Stimulated activated CD4-positive, alpha-beta T cell treated with anti-CD3 and anti-CD28 coated beads, TNF-alpha, amount 100 ng/mL, for 24 hours (primary cell): ENCODE data around the gene TMEM126B.
"Not testable (repeated sequence)": the region's sequence is repeated elsewhere in the genome, so short reads cannot be mapped to it uniquely, and the experiment has no call there.

Source experiments
- DNase-seq, 3 experiments: peaks; one replicate each; pipeline ENCODE4 v3.0.0-alpha.2; 2020; ENCODE audit warnings: low read depth in 3 of 3

The TMEM126B gene

GRCh38 chr11:85627998-85628770 lies at the start of gene TMEM126B:
Gene TMEM126B, plus strand, starts transcription at chr11:85628593. Its CDS starts 15 bp downstream, at chr11:85628608.
- DNase-seq = peak; percentile 92 to 97 (median 93)

- no peak for DNase-seq
Observed at GRCh38 chr11:85582111-85582510, 46.3 kb upstream of the TMEM126B start.

GRCh38 chr11:85589373-85589772 lies 39.0 kb upstream of the TMEM126B start:
- no peak for DNase-seq

- DNase-seq = no peak
Observed at GRCh38 chr11:85590848-85591483, 37.4 kb upstream of the TMEM126B start.

- no peak for DNase-seq
Observed at GRCh38 chr11:85595285-85595884, 33.0 kb upstream of the TMEM126B start.

GRCh38 chr11:85596886-85597285 lies 31.5 kb upstream of the TMEM126B start:
- no peak for DNase-seq

GRCh38 chr11:85599083-85599482 lies 29.3 kb upstream of the TMEM126B start:
- no peak for DNase-seq

- no peak for DNase-seq
Observed at GRCh38 chr11:85602526-85603213, 25.7 kb upstream of the TMEM126B start.

GRCh38 chr11:85603220-85603619 lies 25.2 kb upstream of the TMEM126B start:
- no peak for DNase-seq

GRCh38 chr11:85606237-85606636 lies 22.2 kb upstream of the TMEM126B start:
- DNase-seq = not testable (repeated sequence)

- DNase-seq = not testable (repeated sequence)
Observed at GRCh38 chr11:85608621-85609020, 19.8 kb upstream of the TMEM126B start.

- not testable (repeated sequence) for DNase-seq
Observed at GRCh38 chr11:85609286-85609685, 19.1 kb upstream of the TMEM126B start.

- DNase-seq = not testable (repeated sequence)
Observed at GRCh38 chr11:85611643-85612042, 16.8 kb upstream of the TMEM126B start.

GRCh38 chr11:85619499-85619898 lies 8.9 kb upstream of the TMEM126B start:
- no peak for DNase-seq

- no peak for DNase-seq
Observed at GRCh38 chr11:85620256-85620655, 8.1 kb upstream of the TMEM126B start.

- no peak for DNase-seq
Observed at GRCh38 chr11:85626496-85626895, 1.9 kb upstream of the TMEM126B start.

- no peak for DNase-seq
Observed at GRCh38 chr11:85627332-85627997, 928 bp upstream of the TMEM126B start, which contains the start of gene DLG2. Gene DLG2, minus strand, starts transcription at chr11:85627344.

GRCh38 chr11:85628771-85629341 lies 463 bp downstream of the TMEM126B start:
- no peak for DNase-seq

GRCh38 chr11:85634747-85635146 lies 6.4 kb downstream of the TMEM126B start:
- DNase-seq = no peak

GRCh38 chr11:85643191-85643614 lies 14.8 kb downstream of the TMEM126B start:
- no peak for DNase-seq

- no peak for DNase-seq
Observed at GRCh38 chr11:85647078-85647477, 18.7 kb downstream of the TMEM126B start.
